ENCODE measurements around the gene RICTOR. TPM values are rescaled to one million over a fixed set of nuclear protein-coding genes. Genes with fewer than 3 reads are reported as not detected.
"Not testable (repeated sequence)": the region's sequence is repeated elsewhere in the genome, so short reads cannot be mapped to it uniquely, and the experiment has no call there.

The RICTOR gene
- total RNA-seq, 1 donor from 2014 or later = 34.2 TPM

DNA sequence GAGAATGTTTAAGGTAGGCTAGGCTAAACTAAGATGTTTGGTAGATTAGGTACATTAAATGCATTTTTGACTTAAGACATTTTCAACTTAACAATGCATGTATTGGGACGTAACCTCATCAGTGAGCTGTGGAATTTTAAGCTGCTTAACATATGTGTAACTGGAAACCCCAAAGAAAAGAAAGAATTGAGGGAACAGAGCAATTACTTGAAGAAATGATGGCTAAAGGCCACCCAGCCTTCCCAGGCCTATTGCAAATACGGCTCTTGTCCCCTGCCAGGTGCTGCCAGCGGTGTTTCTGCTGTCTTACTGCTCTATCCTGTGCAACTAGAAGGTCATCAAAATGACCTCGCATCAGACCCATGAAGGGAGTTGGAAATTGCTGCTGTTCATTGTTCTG, 52.0 kb downstream of the RICTOR start:
- peaks cover 34% of the 10 kb centered on the region for H3K4me1 Mint-ChIP-seq
- no peaks in the 10 kb centered on the region for H3K27me3 Mint-ChIP-seq
- DNase-seq = no peak
- H3K9me3 Mint-ChIP-seq = peaks cover 5% of the 10 kb centered on the region
- intact Hi-C loops (cut with micrococcal nuclease) = no loop called here
- no peak overlapping the region for H3K4me3 Mint-ChIP-seq
- H3K36me3 Mint-ChIP-seq (ENCODE audit: low read depth) = peaks cover 40% of the 10 kb centered on the region
- no peak overlapping the region for H3K27ac Mint-ChIP-seq

DNA sequence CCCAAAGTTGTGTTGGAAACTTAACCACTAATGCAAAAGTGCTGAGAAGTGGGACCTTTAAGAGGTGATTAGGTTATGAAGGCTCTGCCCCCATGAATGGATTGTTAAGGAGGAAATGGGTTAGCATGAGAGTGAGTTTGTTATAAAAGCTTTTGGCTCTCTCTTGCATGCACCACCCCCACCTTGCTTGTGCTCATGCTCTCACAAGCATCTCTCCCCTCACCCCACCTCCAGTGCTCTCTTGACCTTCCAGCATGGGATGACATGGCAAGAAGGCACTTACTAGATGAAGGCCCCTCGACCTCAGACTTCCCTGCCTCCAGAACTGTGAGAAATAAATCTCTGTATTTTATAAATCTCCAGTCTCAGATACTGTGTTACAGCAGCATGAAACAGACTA, 52.8 kb downstream of the RICTOR start:
- H3K4me3 Mint-ChIP-seq = no peak overlapping the region
- DNase-seq = no peak
- no peak overlapping the region for H3K27ac Mint-ChIP-seq
- peaks cover 5% of the 10 kb centered on the region for H3K9me3 Mint-ChIP-seq
- no peaks in the 10 kb centered on the region for H3K27me3 Mint-ChIP-seq
- peaks cover 38% of the 10 kb centered on the region for H3K4me1 Mint-ChIP-seq
- intact Hi-C loops (cut with micrococcal nuclease) = no loop called here
- H3K36me3 Mint-ChIP-seq (ENCODE audit: low read depth) = peaks cover 36% of the 10 kb centered on the region

DNA sequence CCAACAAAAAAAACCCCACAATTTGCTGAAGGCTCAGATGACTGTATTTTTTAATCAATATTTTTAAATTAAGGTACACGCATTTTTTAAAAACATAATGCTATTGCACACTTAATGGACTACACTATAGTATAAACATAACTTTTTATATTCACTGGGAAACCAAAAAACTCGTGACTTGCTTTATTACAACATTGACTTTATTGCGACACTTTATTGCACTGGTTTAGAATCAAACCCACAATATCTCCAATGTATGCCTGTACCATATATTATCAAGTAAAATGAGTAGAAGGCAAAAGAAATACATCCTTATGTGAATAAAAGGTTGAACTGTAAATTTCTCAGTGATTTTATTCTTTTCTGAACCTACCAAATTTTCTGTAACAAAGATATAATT, 53.7 kb downstream of the RICTOR start:
- H3K36me3 Mint-ChIP-seq (ENCODE audit: low read depth) = peaks cover 35% of the 10 kb centered on the region
- no peak overlapping the region for H3K4me3 Mint-ChIP-seq
- H3K27ac Mint-ChIP-seq = no peak overlapping the region

DNA sequence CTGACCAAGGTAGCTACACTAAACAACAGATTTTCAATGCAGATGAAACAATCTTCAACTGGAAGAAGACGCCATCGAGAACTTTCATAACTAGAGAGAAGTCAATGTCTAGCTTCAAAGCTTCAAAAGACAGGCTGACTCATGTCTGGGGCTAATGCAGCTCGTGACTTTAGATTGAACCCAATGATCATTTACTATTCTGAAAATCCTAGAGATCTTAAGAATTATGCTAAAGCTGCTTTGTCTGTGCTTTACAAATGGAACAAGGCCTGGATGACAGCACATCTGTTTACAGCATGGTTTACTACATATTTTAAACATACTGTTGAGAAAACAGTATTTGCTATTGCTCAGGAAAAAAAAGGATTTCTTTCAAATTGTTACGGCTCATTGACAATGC, 54.9 kb downstream of the RICTOR start:
- DNase-seq = no peak
- intact Hi-C loops (cut with micrococcal nuclease) = loop anchor here (5.0 kb wide), 1 partner anchor 38 kb away; no protein-coding TSS in a partner anchor
- Mint-ChIP-seq H3K36me3 (ENCODE audit: low read depth) (peaks cover 35% of the 10 kb centered on the region), H3K9me3 (no peaks in the 10 kb centered on the region), H3K4me1 (peaks cover 42% of the 10 kb centered on the region), H3K27me3 (no peaks in the 10 kb centered on the region), H3K4me3 (no peak overlapping the region), H3K27ac (no peak overlapping the region)

More for the DNA sequence above, 53.7 kb downstream of the RICTOR start:
- intact Hi-C loops (cut with micrococcal nuclease) = no loop called here
- no peak for DNase-seq
- H3K9me3 Mint-ChIP-seq = no peaks in the 10 kb centered on the region
- H3K27me3 Mint-ChIP-seq = no peaks in the 10 kb centered on the region
- peaks cover 47% of the 10 kb centered on the region for H3K4me1 Mint-ChIP-seq

DNA sequence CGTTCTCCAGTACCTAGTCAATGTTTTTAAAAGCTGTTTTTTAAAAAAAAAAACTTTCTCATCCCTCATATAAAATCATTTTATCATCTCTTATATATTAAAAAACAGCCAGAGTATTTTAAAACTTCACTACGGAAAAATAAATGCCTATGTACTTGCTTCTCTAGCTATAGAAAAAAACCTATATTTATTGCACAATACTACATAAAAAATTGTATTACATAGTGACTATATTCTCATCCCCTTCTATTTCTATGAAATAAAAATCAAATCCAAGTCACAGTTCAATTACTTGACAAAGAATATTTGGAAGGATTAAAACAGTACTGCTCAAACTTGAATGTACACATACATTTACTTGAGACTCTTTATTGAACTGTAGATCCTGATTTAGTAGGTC, 56.7 kb downstream of the RICTOR start:
- Mint-ChIP-seq H3K27ac (no peak overlapping the region), H3K9me3 (peaks cover 3% of the 10 kb centered on the region), H3K4me1 (peaks cover 33% of the 10 kb centered on the region), H3K36me3 (ENCODE audit: low read depth) (peaks cover 47% of the 10 kb centered on the region), H3K4me3 (no peak overlapping the region), H3K27me3 (no peaks in the 10 kb centered on the region)
- intact Hi-C loops (cut with micrococcal nuclease) = loop anchor here (5.0 kb wide), 1 partner anchor 40 kb away; no protein-coding TSS in a partner anchor
- no peak for DNase-seq

DNA sequence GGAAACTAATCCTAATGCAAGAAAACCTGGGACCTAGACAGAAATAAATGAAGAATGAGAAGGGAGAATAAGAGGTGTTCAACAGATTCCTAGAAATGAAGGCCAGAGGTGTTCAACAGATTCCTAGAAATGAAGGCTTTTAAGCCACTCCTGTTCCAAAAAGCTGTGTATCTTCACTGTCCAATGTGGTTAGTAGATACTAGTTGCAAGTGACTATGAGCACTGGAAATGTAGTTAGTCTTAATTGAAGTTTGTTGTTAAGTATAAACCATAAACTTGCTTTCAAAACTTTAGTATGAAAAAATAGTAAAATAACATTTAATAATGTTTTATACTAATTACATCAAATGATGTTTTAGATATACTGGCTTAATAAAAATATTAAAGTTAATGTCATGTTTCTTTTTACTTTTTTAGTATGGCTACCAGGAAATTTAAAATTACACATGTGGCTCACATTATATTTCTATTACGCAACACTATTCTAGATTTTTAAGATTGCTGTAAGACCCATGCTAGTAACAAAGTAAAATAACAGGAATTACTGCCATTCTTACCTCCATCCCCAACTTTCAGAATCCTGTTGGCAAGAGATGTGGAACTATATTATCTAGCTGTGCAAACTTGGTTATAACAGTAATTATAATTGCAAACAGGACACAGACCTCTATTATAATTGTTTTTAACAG, 57.5 kb downstream of the RICTOR start:
- H3K27me3 Mint-ChIP-seq = no peaks in the 10 kb centered on the region
- peaks cover 54% of the 10 kb centered on the region for H3K36me3 Mint-ChIP-seq (ENCODE audit: low read depth)
- H3K4me3 Mint-ChIP-seq = peak overlapping the region; percentile 18
- peak overlapping the region; percentile 17 for H3K27ac Mint-ChIP-seq
- H3K9me3 Mint-ChIP-seq = peaks cover 7% of the 10 kb centered on the region
- intact Hi-C loops (cut with micrococcal nuclease) = loop anchor here (5.0 kb wide), 1 partner anchor 41 kb away; no protein-coding TSS in a partner anchor
- peaks cover 31% of the 10 kb centered on the region for H3K4me1 Mint-ChIP-seq
- DNase-seq = no peak

DNA sequence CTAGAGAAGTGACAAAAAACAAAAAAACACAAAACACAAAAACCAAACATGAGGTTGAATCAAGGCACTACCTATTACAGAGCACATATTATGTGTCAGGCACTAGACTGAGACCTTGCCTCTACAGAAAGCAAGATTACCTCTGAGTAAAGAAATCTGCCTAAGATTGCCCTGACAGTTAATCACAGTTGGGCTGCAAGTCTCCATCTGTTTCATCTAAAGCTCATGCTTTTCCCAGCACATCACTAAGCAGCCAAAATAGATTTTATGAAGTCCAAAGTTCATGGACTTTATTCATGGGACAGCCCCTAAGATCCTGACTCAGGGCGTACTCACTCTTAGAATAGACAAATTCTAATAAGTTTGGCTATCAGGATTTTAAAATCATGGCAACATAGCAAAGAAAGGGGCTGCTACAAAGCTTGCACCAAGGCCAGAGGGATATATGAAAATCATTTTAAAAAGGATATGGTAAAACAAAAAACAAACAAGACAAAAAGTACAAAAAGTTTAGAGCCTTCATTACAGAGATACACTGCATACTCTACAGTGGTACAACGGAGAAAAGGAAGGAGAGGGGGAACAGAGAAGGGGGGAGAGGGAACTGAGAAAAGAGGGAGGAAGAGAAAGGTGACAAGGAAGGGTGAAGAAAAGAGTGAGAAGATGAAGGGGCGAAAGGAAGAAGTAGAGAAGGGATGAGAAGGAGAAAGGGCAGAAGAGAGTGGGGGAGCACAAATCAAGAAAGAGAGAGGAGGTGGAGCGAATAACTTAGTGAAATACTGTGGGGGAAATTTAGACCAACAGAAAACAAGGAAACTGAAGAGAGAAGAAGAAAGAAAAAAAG, 58.2 kb downstream of the RICTOR start:
- H3K27ac Mint-ChIP-seq = peak overlapping the region; percentile 35
- peaks cover 10% of the 10 kb centered on the region for H3K9me3 Mint-ChIP-seq
- H3K36me3 Mint-ChIP-seq (ENCODE audit: low read depth) = peaks cover 55% of the 10 kb centered on the region
- intact Hi-C loops (cut with micrococcal nuclease) = loop anchor here (5.0 kb wide), 1 partner anchor 41 kb away; no protein-coding TSS in a partner anchor
- H3K4me3 Mint-ChIP-seq = peak overlapping the region; percentile 18
- H3K27me3 Mint-ChIP-seq = no peaks in the 10 kb centered on the region
- peaks cover 26% of the 10 kb centered on the region for H3K4me1 Mint-ChIP-seq
- no peak for DNase-seq

DNA sequence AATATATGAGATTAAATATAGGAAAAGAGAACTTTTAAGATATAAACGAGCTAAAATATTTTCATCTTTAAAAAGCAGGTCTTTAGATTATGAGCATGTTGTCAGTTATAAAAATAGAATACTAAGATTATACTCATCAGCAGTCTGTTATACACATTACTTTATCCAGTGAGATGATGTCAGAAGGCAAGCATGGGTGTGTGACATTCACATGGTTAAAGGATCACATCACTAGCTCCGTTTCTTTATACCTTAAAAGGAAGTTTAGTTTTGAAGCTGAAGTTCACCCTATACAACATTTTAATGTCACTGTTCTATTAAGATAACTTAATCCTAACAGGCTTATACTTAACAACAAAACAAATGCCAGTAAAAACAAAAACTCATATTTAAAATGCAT, 59.6 kb downstream of the RICTOR start:
- peaks cover 16% of the 10 kb centered on the region for H3K9me3 Mint-ChIP-seq
- DNase-seq = no peak
- H3K4me3 Mint-ChIP-seq = no peak overlapping the region
- intact Hi-C loops (cut with micrococcal nuclease) = no loop called here
- peaks cover 25% of the 10 kb centered on the region for H3K4me1 Mint-ChIP-seq
- H3K27me3 Mint-ChIP-seq = no peaks in the 10 kb centered on the region
- H3K36me3 Mint-ChIP-seq (ENCODE audit: low read depth) = peaks cover 59% of the 10 kb centered on the region
- H3K27ac Mint-ChIP-seq = no peak overlapping the region

DNA sequence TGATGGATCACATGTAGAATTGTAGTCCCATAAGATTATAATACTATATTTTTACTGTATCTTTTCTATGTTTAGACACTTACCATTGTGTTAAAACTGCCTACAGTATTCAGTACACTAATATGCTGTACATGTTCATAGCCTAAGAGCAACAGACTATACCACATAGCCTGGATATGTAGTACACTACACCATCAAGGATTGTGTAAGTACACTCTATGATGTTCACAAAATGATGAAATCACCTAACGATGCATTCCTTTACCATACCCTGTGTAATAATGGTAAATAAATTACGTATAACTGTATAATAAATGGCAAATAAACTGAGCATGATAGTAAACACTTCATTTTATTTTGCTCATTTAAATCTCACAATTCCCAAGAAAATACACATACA, 60.3 kb downstream of the RICTOR start:
- peaks cover 23% of the 10 kb centered on the region for H3K4me1 Mint-ChIP-seq
- peaks cover 16% of the 10 kb centered on the region for H3K9me3 Mint-ChIP-seq
- no peaks in the 10 kb centered on the region for H3K27me3 Mint-ChIP-seq
- peaks cover 53% of the 10 kb centered on the region for H3K36me3 Mint-ChIP-seq (ENCODE audit: low read depth)
- no peak overlapping the region for H3K27ac Mint-ChIP-seq
- H3K4me3 Mint-ChIP-seq = no peak overlapping the region
- intact Hi-C loops (cut with micrococcal nuclease) = no loop called here
- DNase-seq = no peak

DNA sequence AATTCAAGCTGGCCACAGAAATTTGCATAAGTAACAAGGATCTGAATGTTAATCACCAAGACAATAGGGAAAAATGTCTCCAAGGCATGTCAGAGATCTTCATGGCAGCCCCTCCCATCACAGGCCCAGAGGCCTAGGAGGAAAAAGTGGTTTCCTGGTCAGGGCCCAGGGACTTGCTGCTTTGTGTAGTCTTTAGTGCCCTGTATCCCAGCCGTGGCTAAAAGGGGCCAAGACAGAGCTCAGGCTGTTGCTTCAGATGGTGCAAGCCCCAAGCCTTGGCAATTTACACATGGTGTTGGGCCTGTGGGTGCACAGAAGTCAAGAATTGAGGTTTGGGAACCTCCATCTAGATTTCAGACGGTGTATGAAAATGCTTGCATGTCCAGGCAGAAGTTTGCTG, 63.2 kb downstream of the RICTOR start:
- H3K4me1 Mint-ChIP-seq; DNase-seq; H3K27me3 Mint-ChIP-seq; intact Hi-C loops (cut with micrococcal nuclease); H3K27ac Mint-ChIP-seq; H3K4me3 Mint-ChIP-seq: not testable (repeated sequence)
- peaks cover 16% of the 10 kb centered on the region for H3K9me3 Mint-ChIP-seq
- peaks cover 40% of the 10 kb centered on the region for H3K36me3 Mint-ChIP-seq (ENCODE audit: low read depth)

DNA sequence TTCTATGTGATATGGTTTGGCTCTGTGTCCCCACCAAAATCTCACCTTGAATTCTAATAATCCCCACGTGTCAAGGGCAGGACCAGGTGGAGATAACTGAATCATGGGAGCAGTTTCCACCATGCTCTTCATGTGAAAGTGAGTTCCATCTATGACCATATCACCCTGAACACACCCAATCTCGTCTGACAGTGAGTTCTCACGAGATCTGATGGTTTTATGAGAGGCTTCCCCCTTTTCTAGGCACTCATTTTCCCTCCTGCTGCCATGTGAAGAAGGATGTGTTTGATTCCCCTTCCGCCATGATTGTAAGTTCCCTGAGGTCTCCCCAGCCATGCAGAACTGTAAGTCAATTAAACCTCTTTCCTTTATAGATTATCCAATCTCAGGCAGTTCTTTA, 64.2 kb downstream of the RICTOR start:
- intact Hi-C loops (cut with micrococcal nuclease) = loop anchor here (5.0 kb wide), 1 partner anchor 62 kb away; the partner anchor contains the start of gene RICTOR

DNA sequence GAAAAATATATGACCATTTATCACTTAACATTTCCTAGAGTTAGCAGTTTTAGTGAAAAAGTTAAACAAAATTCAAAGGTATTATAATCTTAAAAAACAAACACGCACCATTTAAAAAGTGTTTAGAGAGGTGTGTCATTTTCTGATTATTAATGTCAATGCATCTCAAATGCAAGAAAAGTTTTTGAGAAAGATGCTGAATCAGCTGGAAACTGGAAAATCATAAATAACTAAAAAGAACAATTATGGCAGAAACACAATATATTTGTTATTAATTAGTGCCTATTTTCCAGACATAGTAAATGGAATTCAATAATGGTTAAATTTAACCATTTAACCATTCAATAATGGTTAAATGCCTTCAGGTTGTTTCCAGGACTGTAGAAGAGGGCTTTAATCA, 64.9 kb downstream of the RICTOR start:
- Mint-ChIP-seq H3K36me3 (ENCODE audit: low read depth) (peaks cover 38% of the 10 kb centered on the region), H3K27ac (no peak overlapping the region)
- intact Hi-C loops (cut with micrococcal nuclease) = loop anchor here (5.0 kb wide), 1 partner anchor 63 kb away; the partner anchor contains the start of gene RICTOR

More for the DNA sequence above, 64.2 kb downstream of the RICTOR start:
- Mint-ChIP-seq H3K36me3 (ENCODE audit: low read depth) (peaks cover 38% of the 10 kb centered on the region), H3K4me3 (no peak overlapping the region), H3K27me3 (no peaks in the 10 kb centered on the region), H3K4me1 (peaks cover 12% of the 10 kb centered on the region), H3K9me3 (peaks cover 16% of the 10 kb centered on the region), H3K27ac (no peak overlapping the region)
- no peak for DNase-seq

DNA sequence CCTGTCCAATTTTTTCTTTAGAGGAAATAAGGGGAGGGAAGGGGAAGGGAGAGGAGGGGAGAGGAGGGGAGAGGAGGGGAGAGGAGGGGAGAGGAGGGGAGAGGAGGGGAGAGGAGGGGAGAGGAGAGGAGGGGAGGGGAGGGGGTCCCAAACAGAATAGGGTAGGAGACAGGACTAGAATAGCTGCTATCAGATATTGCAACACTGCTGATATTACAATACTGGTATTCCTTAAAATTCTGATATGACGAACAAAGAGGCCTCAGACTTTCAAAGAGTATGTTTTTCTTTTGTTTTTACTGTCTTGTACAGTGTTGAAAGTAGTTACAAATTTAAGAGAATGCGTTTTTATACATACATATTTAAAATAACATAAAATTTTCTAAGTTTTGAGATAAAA, 67.5 kb downstream of the RICTOR start:
- no peaks in the 10 kb centered on the region for H3K27me3 Mint-ChIP-seq

More for the DNA sequence above, 64.9 kb downstream of the RICTOR start:
- no peak for DNase-seq
- H3K9me3 Mint-ChIP-seq = peaks cover 16% of the 10 kb centered on the region
- H3K27me3 Mint-ChIP-seq = no peaks in the 10 kb centered on the region
- H3K4me1 Mint-ChIP-seq = peaks cover 13% of the 10 kb centered on the region
- no peak overlapping the region for H3K4me3 Mint-ChIP-seq

More for the DNA sequence above, 67.5 kb downstream of the RICTOR start:
- Mint-ChIP-seq H3K27ac (no peak overlapping the region), H3K9me3 (peaks cover 8% of the 10 kb centered on the region), H3K4me3 (no peak overlapping the region), H3K36me3 (ENCODE audit: low read depth) (peaks cover 26% of the 10 kb centered on the region), H3K4me1 (peaks cover 13% of the 10 kb centered on the region)
- intact Hi-C loops (cut with micrococcal nuclease) = loop anchor here (5.0 kb wide), 1 partner anchor 66 kb away; the partner anchor contains the start of gene RICTOR
- DNase-seq = no peak
